ENCODE data around the gene MED6.

The MED6 gene

GRCh38 chr14:70600382-70601157, at the start of gene MED6:
Gene MED6 (minus strand): TSS chr14:70600655. CDS start chr14:70600637, 18 bp downstream.
- no peaks in the 10 kb centered on the region for H3K27me3 ChIP-seq
- H3K9me3 ChIP-seq (replicated peaks in 1 of 11), result no peaks in the 10 kb centered on the region
- peaks cover 14 to 28% (median 21%) of the 10 kb centered on the region in 11 experiments for H3K36me3 ChIP-seq
- peak within 1 kb of the TSS; percentile 69 to 96 (median 87) for H3K4me3 ChIP-seq
- peak within 1 kb of the TSS; percentile 75 to 95 (median 84) for H3K27ac ChIP-seq
- H3K4me1 ChIP-seq, result peaks cover 18 to 28% (median 21%) of the 10 kb centered on the region in 10 experiments
- TF ChIP-seq Cebpa-rat (IDR thresholded peaks at IDR 0.05), result no peak
- H4K20me1 ChIP-seq, result peaks cover 10 to 44% (median 38%) of the 10 kb centered on the region in 11 experiments; a peak in 19 of 22 replicates
- peak within 1 kb of the TSS; percentile 84 to 98 (median 93) for H3K4me2 ChIP-seq
- H3K9ac ChIP-seq, result peak within 1 kb of the TSS; percentile 79 to 95 (median 87)

GRCh38 chr14:70649803-70650202, 49.3 kb upstream of the MED6 start:
- Histone ChIP-seq H3K9ac (no peak overlapping the region), H3K9me3 (replicated peaks in 1 of 11) (no peaks in the 10 kb centered on the region), H3K4me2 (no peak overlapping the region), H3K4me3 (no peak overlapping the region), H4K20me1 (no peaks in the 10 kb centered on the region), H3K4me1 (peaks cover 14 to 52% (median 22%) of the 10 kb centered on the region in 10 experiments), H3K36me3 (no peaks in the 10 kb centered on the region), H3K27me3 (no peaks in the 10 kb centered on the region; a peak in 1 of 22 replicates), H3K27ac (no peak overlapping the region)
- no peak for TF ChIP-seq Cebpa-rat (IDR thresholded peaks at IDR 0.05)

GRCh38 chr14:70648346-70648745, 47.9 kb upstream of the MED6 start:
- H3K36me3 ChIP-seq, result no peaks in the 10 kb centered on the region
- peaks cover 10 to 13% (median 12%) of the 10 kb centered on the region in 11 experiments for H3K27me3 ChIP-seq
- peaks cover 0 to 44% (median 8%) of the 10 kb centered on the region in 10 experiments; a peak in 16 of 20 replicates for H3K4me1 ChIP-seq
- H3K27ac ChIP-seq, result no peak overlapping the region
- H4K20me1 ChIP-seq, result peaks cover 0 to 1% (median 0%) of the 10 kb centered on the region in 11 experiments; a peak in 1 of 22 replicates
- TF ChIP-seq Cebpa-rat (IDR thresholded peaks at IDR 0.05), result no peak
- no peak overlapping the region for H3K9ac ChIP-seq
- no peak overlapping the region for H3K4me3 ChIP-seq
- H3K4me2 ChIP-seq, result peak overlapping the region in 7 of 11 experiments; percentile 3 to 35 (median 10); a peak in 7 of 22 replicates
- H3K9me3 ChIP-seq (replicated peaks in 1 of 11), result no peaks in the 10 kb centered on the region

GRCh38 chr14:70646705-70647104, 46.2 kb upstream of the MED6 start:
- Histone ChIP-seq H3K9me3 (replicated peaks in 1 of 11) (no peaks in the 10 kb centered on the region), H3K36me3 (no peaks in the 10 kb centered on the region), H4K20me1 (peaks cover 0 to 8% (median 0%) of the 10 kb centered on the region in 11 experiments; a peak in 1 of 22 replicates), H3K4me1 (peaks cover 6 to 47% (median 16%) of the 10 kb centered on the region in 10 experiments; a peak in 17 of 20 replicates), H3K4me2 (peak overlapping the region in 3 of 11 experiments; percentile 2 to 31 (median 23); a peak in 3 of 22 replicates), H3K27me3 (peaks cover 26 to 29% (median 28%) of the 10 kb centered on the region in 11 experiments), H3K4me3 (no peak overlapping the region), H3K9ac (no peak overlapping the region), H3K27ac (no peak overlapping the region)
- no peak for TF ChIP-seq Cebpa-rat (IDR thresholded peaks at IDR 0.05)

- peaks cover 9 to 51% (median 20%) of the 10 kb centered on the region in 10 experiments; a peak in 18 of 20 replicates for H3K4me1 ChIP-seq
- no peak for TF ChIP-seq Cebpa-rat (IDR thresholded peaks at IDR 0.05)
- H3K4me3 ChIP-seq, result no peak overlapping the region
- no peak overlapping the region for H3K27ac ChIP-seq
- peak overlapping the region in 3 of 11 experiments; percentile 8 to 31 (median 23); a peak in 5 of 22 replicates for H3K4me2 ChIP-seq
- peaks cover 0 to 8% (median 0%) of the 10 kb centered on the region in 11 experiments; a peak in 1 of 22 replicates for H4K20me1 ChIP-seq
- H3K36me3 ChIP-seq, result no peaks in the 10 kb centered on the region
- H3K9ac ChIP-seq, result no peak overlapping the region
- no peaks in the 10 kb centered on the region for H3K9me3 ChIP-seq (replicated peaks in 1 of 11)
- peaks cover 34 to 37% (median 36%) of the 10 kb centered on the region in 11 experiments for H3K27me3 ChIP-seq
These were observed 45.4 kb upstream of the MED6 start for GRCh38 chr14:70645892-70646291.

- Histone ChIP-seq H3K27ac (no peak overlapping the region), H3K4me1 (peaks cover 10 to 55% (median 24%) of the 10 kb centered on the region in 10 experiments; a peak in 18 of 20 replicates), H3K4me3 (no peak overlapping the region), H3K4me2 (peak overlapping the region in 3 of 11 experiments; percentile 89 to 95 (median 92); a peak in 4 of 22 replicates), H3K9me3 (replicated peaks in 1 of 11) (no peaks in the 10 kb centered on the region), H3K9ac (no peak overlapping the region), H4K20me1 (peaks cover 0 to 8% (median 0%) of the 10 kb centered on the region in 11 experiments; a peak in 1 of 22 replicates), H3K36me3 (no peaks in the 10 kb centered on the region), H3K27me3 (peaks cover 48 to 56% (median 53%) of the 10 kb centered on the region in 11 experiments)
- no peak for TF ChIP-seq Cebpa-rat (IDR thresholded peaks at IDR 0.05)
These were observed 43.5 kb upstream of the MED6 start for GRCh38 chr14:70643967-70644366.

GRCh38 chr14:70642303-70643235, 42.1 kb upstream of the MED6 start:
- Histone ChIP-seq H3K4me2 (peak overlapping the region; percentile 89 to 100 (median 97)), H3K27ac (peak overlapping the region in 8 of 11 experiments; percentile 12 to 65 (median 38); a peak in 10 of 22 replicates), H3K4me1 (peaks cover 10 to 44% (median 24%) of the 10 kb centered on the region in 10 experiments; a peak in 18 of 20 replicates), H3K36me3 (no peaks in the 10 kb centered on the region), H3K9ac (peak overlapping the region; percentile 64 to 83 (median 72)), H3K9me3 (replicated peaks in 1 of 11) (no peaks in the 10 kb centered on the region), H3K27me3 (peaks cover 48 to 63% (median 53%) of the 10 kb centered on the region in 11 experiments), H4K20me1 (peaks cover 0 to 8% (median 0%) of the 10 kb centered on the region in 11 experiments; a peak in 1 of 22 replicates), H3K4me3 (peak overlapping the region; percentile 70 to 90 (median 79))
- no peak for TF ChIP-seq Cebpa-rat (IDR thresholded peaks at IDR 0.05)

All from BLaER1 treated with 17β-estradiol and CSF1 and Interleukin-3, amounts not matched to agents 10 nM and 100 nM (cell line).